HepG2 (cell line): Measurements from ENCODE around the gene PDE4C. TPM values are rescaled to one million over a fixed set of nuclear protein-coding genes. Genes with fewer than 3 reads are reported as not detected.

Source experiments
- DDIT3 ChIP-seq: sonication (generic); formaldehyde crosslinking; IDR thresholded peaks from 2 replicates; pipeline ENCODE4 v1.4.0; 2020; ENCODE audit warnings: mild to moderate bottlenecking, missing genetic modification reagents
- ETS1 ChIP-seq: sonication (generic); formaldehyde crosslinking; IDR thresholded peaks from 2 replicates; pipeline ENCODE4 v1.4.0; 2020; ENCODE audit warnings: missing genetic modification reagents
- ETV5 ChIP-seq: IDR thresholded peaks from 2 replicates; pipeline ENCODE4 v1.6.1; 2018; ENCODE audit warnings: missing biosample characterization, missing genetic modification reagents, inconsistent platforms, borderline replicate concordance
- HHEX ChIP-seq: IDR thresholded peaks from 2 replicates; pipeline ENCODE4 v1.6.1; 2016; ENCODE audit warnings: control low read depth
- KDM3A ChIP-seq: IDR thresholded peaks from 2 replicates; pipeline ENCODE4 v1.6.1; 2018; ENCODE audit warnings: low read depth, missing compliant biosample characterization
- MBD4 ChIP-seq: IDR thresholded peaks from 2 replicates; pipeline ENCODE4 v1.6.1; 2012; ENCODE audit warnings: low read length, inconsistent platforms, borderline replicate concordance
- SALL1 ChIP-seq: sonication (generic); formaldehyde crosslinking; IDR thresholded peaks from 2 replicates; pipeline ENCODE4 v1.8.0; 2022; ENCODE audit warnings: mild to moderate bottlenecking, missing genetic modification reagents
- TCF12 ChIP-seq, 2 experiments: fragments of 450-650 bp in 1 of 2; sonication (generic) in 1 of 2; formaldehyde crosslinking in 1 of 2; IDR thresholded peaks; 2 replicates each; pipeline versions ENCODE4 v1.6.1 to v1.8.0; 2017 to 2022; ENCODE audit warnings: antibody characterized with exemption in 1 of 2, mild to moderate bottlenecking in 1 of 2, missing genetic modification reagents in 1 of 2, moderate library complexity in 1 of 2
- ZBTB7B ChIP-seq: sonication (generic); formaldehyde crosslinking; IDR thresholded peaks from 2 replicates; pipeline ENCODE4 v1.4.0; 2020; ENCODE audit warnings: missing genetic modification reagents
- ZFP90 ChIP-seq: sonication (generic); formaldehyde crosslinking; IDR thresholded peaks from 2 replicates; pipeline ENCODE4 v1.8.0; 2022; ENCODE audit warnings: missing genetic modification reagents, mild to moderate bottlenecking, inconsistent platforms, borderline replicate concordance
- ZNF136 ChIP-seq: sonication (generic); formaldehyde crosslinking; IDR thresholded peaks from 2 replicates; pipeline ENCODE4 v1.8.1; 2022; ENCODE audit warnings: low read depth, mild to moderate bottlenecking, moderate library complexity, missing genetic modification reagents
- ZNF317 ChIP-seq: sonication (generic); formaldehyde crosslinking; IDR thresholded peaks from 2 replicates; pipeline ENCODE4 v1.5.0; 2020; ENCODE audit warnings: mild to moderate bottlenecking, missing genetic modification reagents
- ZNF354B ChIP-seq: sonication (generic); formaldehyde crosslinking; IDR thresholded peaks from 2 replicates; pipeline ENCODE4 v1.8.0; 2022; ENCODE audit warnings: mild to moderate bottlenecking, missing genetic modification reagents
- ZNF574 ChIP-seq: sonication (generic); formaldehyde crosslinking; IDR thresholded peaks from 2 replicates; pipeline ENCODE4 v1.4.0; 2020; ENCODE audit warnings: missing genetic modification reagents
- ZNF687 ChIP-seq: sonication (generic); formaldehyde crosslinking; IDR thresholded peaks from 2 replicates; pipeline ENCODE4 v1.5.1; 2020; ENCODE audit warnings: mild to moderate bottlenecking, missing genetic modification reagents, moderate library complexity
- ZNF770 ChIP-seq: sonication (generic); formaldehyde crosslinking; IDR thresholded peaks from 2 replicates; pipeline ENCODE4 v1.5.0; 2020; ENCODE audit warnings: mild to moderate bottlenecking, missing genetic modification reagents
- ZNF772 ChIP-seq: sonication (generic); formaldehyde crosslinking; IDR thresholded peaks from 2 replicates; pipeline ENCODE4 v1.5.0; 2020; ENCODE audit warnings: mild to moderate bottlenecking, missing genetic modification reagents
- polyA plus RNA-seq, 8 experiments: library from polyadenylated mRNA; depleted of rRNA in 3 of 8; stranded (reverse) in 7 of 8; unstranded in 1 of 8; fragments of >200 nt; fragmentation: Illumina TruSeq in 4 of 8; extraction: Trizol in 4 of 8; gene quantifications; 2 replicates each; pipeline versions ENCODE4 v1.2.1 to v1.2.3, GENCODE V29; 2011 to 2016; ENCODE audit warnings: low read depth in 4 of 8, missing spikeins in 1 of 8, mixed read lengths in 1 of 8; ENCODE audit not compliant: insufficient read depth in 1 of 8
- total RNA-seq, 5 experiments: library from RNA; depleted of rRNA; stranded (reverse); fragments of >200 nt; fragmentation: Illumina TruSeq; extraction: Trizol; gene quantifications; 2 replicates each; pipeline ENCODE4 v1.2.3, GENCODE V29; 2016; ENCODE audit warnings: low read depth in 1 of 5

The PDE4C gene
- total and polyA plus RNA-seq, 2 of the 13 experiments (the other 11 are each of a cell fraction or from before 2014, with no cell fraction given), result 1.4 to 14.0 TPM

GRCh38 chr19:18203863-18204393 is 22.3 kb downstream of the PDE4C start, which contains the start of gene RAB3A (continued):
- no peak for TF ChIP-seq ETS1 (CRISPR knock-in tag)
- 0 out of 2 replicates have a peak, but pooled peaks have one; percentile 22 for TF ChIP-seq ZFP90 (CRISPR knock-in tag)
- peak; percentile 28; the same call in 1 of the 2 replicates for TF ChIP-seq SALL1 (CRISPR knock-in tag)
- TF ChIP-seq TCF12 (IDR thresholded peaks at IDR 0.05), result no peak
- no peak for TF ChIP-seq TCF12 (CRISPR knock-in tag; IDR thresholded peaks at IDR 0.05)
- peak; percentile 54 for TF ChIP-seq ZNF687 (CRISPR knock-in tag)
- no peak for TF ChIP-seq MBD4
- TF ChIP-seq DDIT3 (CRISPR knock-in tag), result no peak
- peak; percentile 26; the same call in 1 of the 2 replicates for TF ChIP-seq KDM3A (CRISPR knock-in tag)
- peak; percentile 58; the same call in 1 of the 2 replicates for TF ChIP-seq ZBTB7B (CRISPR knock-in tag)
- peak; percentile 58; the same call in 1 of the 2 replicates for TF ChIP-seq ZNF772 (CRISPR knock-in tag)
- TF ChIP-seq HHEX (CRISPR knock-in tag), result no peak
- peak; percentile 19; the same call in 1 of the 2 replicates for TF ChIP-seq ZNF574
- TF ChIP-seq ZNF770 (CRISPR knock-in tag), result no peak
- no peak for TF ChIP-seq ZNF354B (CRISPR knock-in tag)
- peak; percentile 4; the same call in 1 of the 2 replicates for TF ChIP-seq ETV5
- TF ChIP-seq ZNF136, result no peak
- peak; percentile 61; the same call in 1 of the 2 replicates for TF ChIP-seq ZNF317
